GM21515 (cell line): ENCODE results near the gene ABHD13.
"Not testable (repeated sequence)": the region's sequence is repeated elsewhere in the genome, so short reads cannot be mapped to it uniquely, and the experiment has no call there.

Experiments used
- ATAC-seq: cut with Tn5 transposase; IDR thresholded peaks from one replicate; pipeline ENCODE4 v1.9.1; 2021; ENCODE audit not compliant: unreplicated experiment

ABHD13 gene

GRCh38 chr13:108223687-108224503 lies 5.7 kb downstream of the ABHD13 start:
- no peak for ATAC-seq

GRCh38 chr13:108225440-108225839 lies 7.2 kb downstream of the ABHD13 start:
- ATAC-seq: peak; percentile 54

- ATAC-seq: no peak
Observed at GRCh38 chr13:108226184-108226583, 8.0 kb downstream of the ABHD13 start.

- ATAC-seq: no peak
Observed at GRCh38 chr13:108227651-108228272, 9.6 kb downstream of the ABHD13 start.

- ATAC-seq: no peak
Observed at GRCh38 chr13:108230377-108230776, 12.2 kb downstream of the ABHD13 start.

- no peak for ATAC-seq
Observed at GRCh38 chr13:108249150-108249549, 31.0 kb downstream of the ABHD13 start.

- no peak for ATAC-seq
Observed at GRCh38 chr13:108257248-108257647, 39.1 kb downstream of the ABHD13 start.

- ATAC-seq: no peak
Observed at GRCh38 chr13:108263621-108264355, 45.6 kb downstream of the ABHD13 start.

- no peak for ATAC-seq
Observed at GRCh38 chr13:108266321-108266990, 48.3 kb downstream of the ABHD13 start.

- ATAC-seq: no peak
Observed at GRCh38 chr13:108267347-108267746, 49.2 kb downstream of the ABHD13 start.

GRCh38 chr13:108267855-108268254 lies 49.7 kb downstream of the ABHD13 start:
- not testable (repeated sequence) for ATAC-seq

GRCh38 chr13:108268466-108269112 lies 50.4 kb downstream of the ABHD13 start:
- no peak for ATAC-seq

- peak; percentile 74 for ATAC-seq
Observed at GRCh38 chr13:108269601-108270328, 51.6 kb downstream of the ABHD13 start, which contains the start of gene TNFSF13B. TNFSF13B (plus strand) TSS chr13:108269718; CDS start chr13:108269896, 178 bp downstream.

- peak; percentile 21 for ATAC-seq
Observed at GRCh38 chr13:108270442-108270841, 52.2 kb downstream of the ABHD13 start.

- ATAC-seq: no peak
Observed at GRCh38 chr13:108272333-108272732, 54.1 kb downstream of the ABHD13 start.

GRCh38 chr13:108273429-108274118 lies 55.4 kb downstream of the ABHD13 start:
- ATAC-seq: no peak

- no peak for ATAC-seq
Observed at GRCh38 chr13:108274718-108275117, 56.5 kb downstream of the ABHD13 start.

- no peak for ATAC-seq
Observed at GRCh38 chr13:108276060-108276459, 57.9 kb downstream of the ABHD13 start.

- ATAC-seq: no peak
Observed at GRCh38 chr13:108278466-108278865, 60.3 kb downstream of the ABHD13 start.
